NT2/D1 (cell line): ENCODE measurements around the gene SDK2.

Source experiments
- DNase-seq: peaks from one replicate; pipeline ENCODE4 v3.0.0-alpha.2; 2011; ENCODE audit warnings: low read depth, low spot score
- H3K27me3 ChIP-seq: 2 replicates; pipeline ENCODE4 v1.6.0; 2011; ENCODE audit warnings: mild to moderate bottlenecking; ENCODE audit not compliant: insufficient read length, insufficient read depth
- H3K36me3 ChIP-seq: 2 replicates; pipeline ENCODE4 v1.6.1; 2011; ENCODE audit warnings: mild to moderate bottlenecking, low read length, mixed read lengths; ENCODE audit not compliant: insufficient read depth, insufficient read length
- H3K4me1 ChIP-seq: 2 replicates; pipeline ENCODE4 v1.5.1; 2011; ENCODE audit not compliant: insufficient read depth, insufficient read length
- H3K4me3 ChIP-seq: 2 replicates; pipeline ENCODE4 v1.5.1; 2011; ENCODE audit warnings: low read depth; ENCODE audit not compliant: insufficient read length
- H3K9ac ChIP-seq: 2 replicates; pipeline ENCODE4 v1.6.0; 2011; ENCODE audit warnings: low read depth; ENCODE audit not compliant: insufficient read length
- H3K9me3 ChIP-seq: 2 replicates; pipeline ENCODE4 v1.5.1; 2011; ENCODE audit warnings: mild to moderate bottlenecking, low read length; ENCODE audit not compliant: insufficient read depth
- SUZ12 ChIP-seq: IDR thresholded peaks from 2 replicates; pipeline ENCODE4 v1.6.1; 2011; ENCODE audit not compliant: insufficient read length, insufficient read depth; ENCODE audit errors: extremely low read depth
- YY1 ChIP-seq: IDR thresholded peaks from 2 replicates; pipeline ENCODE4 v1.6.1; 2011; ENCODE audit not compliant: insufficient read length, insufficient read depth
- ZNF274 ChIP-seq: IDR thresholded peaks from 2 replicates; pipeline ENCODE4 v1.6.1; 2011; ENCODE audit warnings: mild to moderate bottlenecking, low read depth, low read length

The SDK2 gene

GRCh38 chr17:73684183-73684582, 39.9 kb upstream of the SDK2 start:
- no peak overlapping the region for H3K4me3 ChIP-seq
- peaks cover 28% of the 10 kb centered on the region for H3K9me3 ChIP-seq
- TF ChIP-seq ZNF274 (no peak), YY1 (no peak), SUZ12 (no peak)

GRCh38 chr17:73683771-73684170, 39.5 kb upstream of the SDK2 start:
- TF ChIP-seq ZNF274 (no peak), SUZ12 (no peak), YY1 (no peak)
- no peak for DNase-seq
- H3K27me3 ChIP-seq, result no peaks in the 10 kb centered on the region

More at GRCh38 chr17:73684183-73684582, 39.9 kb upstream of the SDK2 start:
- Histone ChIP-seq H3K36me3 (no peaks in the 10 kb centered on the region), H3K9ac (no peak overlapping the region), H3K27me3 (no peaks in the 10 kb centered on the region), H3K4me1 (peaks cover 24% of the 10 kb centered on the region)
- DNase-seq, result no peak

GRCh38 chr17:73681946-73682345, 37.7 kb upstream of the SDK2 start:
- H3K9me3 ChIP-seq, result peaks cover 21% of the 10 kb centered on the region
- H3K27me3 ChIP-seq, result no peaks in the 10 kb centered on the region
- H3K4me1 ChIP-seq, result peaks cover 12% of the 10 kb centered on the region
- TF ChIP-seq ZNF274 (no peak), YY1 (no peak), SUZ12 (no peak)
- no peak overlapping the region for H3K4me3 ChIP-seq
- DNase-seq, result no peak
- no peaks in the 10 kb centered on the region for H3K36me3 ChIP-seq
- H3K9ac ChIP-seq, result no peak overlapping the region

More at GRCh38 chr17:73683771-73684170, 39.5 kb upstream of the SDK2 start:
- Histone ChIP-seq H3K36me3 (no peaks in the 10 kb centered on the region), H3K9ac (no peak overlapping the region), H3K9me3 (peaks cover 24% of the 10 kb centered on the region), H3K4me3 (no peak overlapping the region), H3K4me1 (peaks cover 23% of the 10 kb centered on the region)

GRCh38 chr17:73679476-73679875, 35.2 kb upstream of the SDK2 start:
- H3K4me3 ChIP-seq, result no peak overlapping the region
- peaks cover 21% of the 10 kb centered on the region for H3K9me3 ChIP-seq
- peaks cover 6% of the 10 kb centered on the region for H3K4me1 ChIP-seq
- H3K9ac ChIP-seq, result no peak overlapping the region
- no peak for DNase-seq
- TF ChIP-seq SUZ12, result no peak
- TF ChIP-seq ZNF274, result no peak
- TF ChIP-seq YY1, result no peak
- H3K27me3 ChIP-seq, result no peaks in the 10 kb centered on the region
- no peaks in the 10 kb centered on the region for H3K36me3 ChIP-seq

GRCh38 chr17:73678999-73679398, 34.8 kb upstream of the SDK2 start:
- Histone ChIP-seq H3K27me3 (no peaks in the 10 kb centered on the region), H3K9ac (no peak overlapping the region), H3K4me1 (peaks cover 2% of the 10 kb centered on the region), H3K4me3 (no peak overlapping the region), H3K9me3 (peaks cover 21% of the 10 kb centered on the region), H3K36me3 (no peaks in the 10 kb centered on the region)
- DNase-seq, result no peak
- TF ChIP-seq ZNF274 (no peak), SUZ12 (no peak), YY1 (no peak)

GRCh38 chr17:73669771-73670170, 25.5 kb upstream of the SDK2 start:
- no peak for TF ChIP-seq SUZ12
- TF ChIP-seq ZNF274, result no peak
- TF ChIP-seq YY1, result no peak
- H3K4me3 ChIP-seq, result no peak overlapping the region
- H3K4me1 ChIP-seq, result no peaks in the 10 kb centered on the region
- no peak for DNase-seq
- no peaks in the 10 kb centered on the region for H3K36me3 ChIP-seq
- no peak overlapping the region for H3K9ac ChIP-seq
- peaks cover 2% of the 10 kb centered on the region for H3K27me3 ChIP-seq
- 0 out of 2 replicates have a peak, but pooled peaks cover 7% of the 10 kb centered on the region for H3K9me3 ChIP-seq

GRCh38 chr17:73667181-73667959, 23.1 kb upstream of the SDK2 start:
- H3K36me3 ChIP-seq, result no peaks in the 10 kb centered on the region
- DNase-seq, result no peak
- no peak overlapping the region for H3K4me3 ChIP-seq
- 0 out of 2 replicates have a peak, but pooled peaks cover 7% of the 10 kb centered on the region for H3K9me3 ChIP-seq
- H3K9ac ChIP-seq, result no peak overlapping the region
- TF ChIP-seq SUZ12 (no peak), YY1 (no peak), ZNF274 (no peak)
- peaks cover 2% of the 10 kb centered on the region for H3K27me3 ChIP-seq
- H3K4me1 ChIP-seq, result no peaks in the 10 kb centered on the region

- no peak overlapping the region for H3K4me3 ChIP-seq
- no peaks in the 10 kb centered on the region for H3K9me3 ChIP-seq
- H3K36me3 ChIP-seq, result no peaks in the 10 kb centered on the region
- H3K9ac ChIP-seq, result no peak overlapping the region
- no peak for TF ChIP-seq SUZ12
- TF ChIP-seq ZNF274, result no peak
- TF ChIP-seq YY1, result no peak
- peaks cover 2% of the 10 kb centered on the region for H3K27me3 ChIP-seq
- no peak for DNase-seq
- H3K4me1 ChIP-seq, result peaks cover 2% of the 10 kb centered on the region
Observed at GRCh38 chr17:73663614-73664013, 19.4 kb upstream of the SDK2 start.
